Endodermal cell (in vitro differentiated cells): ENCODE measurements around the gene ITIH5. TPM values are rescaled to one million over a fixed set of nuclear protein-coding genes. Genes with fewer than 3 reads are reported as not detected.

Source experiments
- DNase-seq: peaks from one replicate; pipeline ENCODE4 v3.0.0-alpha.2; 2017
- H3K27ac ChIP-seq: 2 replicates; pipeline ENCODE4 v1.5.1; 2013; ENCODE audit warnings: mild to moderate bottlenecking, low read depth, low read length, moderate library complexity
- H3K27me3 ChIP-seq: 2 replicates; pipeline ENCODE4 v1.6.1; 2013; ENCODE audit warnings: mild to moderate bottlenecking, low read length, moderate library complexity; ENCODE audit not compliant: insufficient read depth, control insufficient read depth, poor library complexity, severe bottlenecking
- H3K36me3 ChIP-seq: 2 replicates; pipeline ENCODE4 v1.7.0; 2013; ENCODE audit warnings: mild to moderate bottlenecking, low read length, moderate library complexity; ENCODE audit not compliant: control insufficient read depth, insufficient read depth
- H3K4me1 ChIP-seq: one replicate; pipeline ENCODE4 v1.7.0; 2013; ENCODE audit warnings: low read length; ENCODE audit not compliant: control insufficient read depth, insufficient read depth
- H3K4me3 ChIP-seq: 2 replicates; pipeline ENCODE4 v1.5.1; 2013; ENCODE audit warnings: mild to moderate bottlenecking, low read length, moderate library complexity
- H3K9ac ChIP-seq: 2 replicates; pipeline ENCODE4 v1.6.1; 2013; ENCODE audit warnings: mild to moderate bottlenecking, low read length, moderate library complexity; ENCODE audit not compliant: poor library complexity, severe bottlenecking; ENCODE audit errors: extremely low read depth
- H3K9me3 ChIP-seq: 2 replicates; pipeline ENCODE4 v1.6.1; 2013; ENCODE audit warnings: mild to moderate bottlenecking, low read length, moderate library complexity; ENCODE audit not compliant: control insufficient read depth
- H3K27ac Mint-ChIP-seq: 2 replicates; pipeline ENCODE4 v1.8.0; 2020; ENCODE audit warnings: mixed read lengths
- H3K27me3 Mint-ChIP-seq: 2 replicates; pipeline ENCODE4 v1.8.0; 2021; ENCODE audit warnings: mild to moderate bottlenecking, mixed read lengths; ENCODE audit not compliant: insufficient read depth
- H3K36me3 Mint-ChIP-seq: 2 replicates; pipeline ENCODE4 v1.8.0; 2020; ENCODE audit warnings: low read depth, mixed read lengths
- H3K4me1 Mint-ChIP-seq: 2 replicates; pipeline ENCODE4 v1.8.0; 2020; ENCODE audit warnings: mixed read lengths
- H3K4me3 Mint-ChIP-seq: 2 replicates; pipeline ENCODE4 v1.8.0; 2020; ENCODE audit warnings: mild to moderate bottlenecking, moderate library complexity, mixed read lengths
- H3K9me3 Mint-ChIP-seq: 2 replicates; pipeline ENCODE4 v1.8.0; 2020; ENCODE audit warnings: mild to moderate bottlenecking, mixed read lengths
- CTCF ChIP-seq: fragments of 200-600 bp; sonication (generic); conservative IDR thresholded peaks from 2 replicates; pipeline ENCODE4 v1.5.0; 2021; ENCODE audit warnings: antibody characterized with exemption, mild to moderate bottlenecking
- WGBS, 2 experiments: methylation state at CpG; one replicate each; pipeline versions ENCODE4 v1.1.5 to v1.1.7; 2013; ENCODE audit warnings: missing lambda C conversion rate in 2 of 2, mixed read lengths in 1 of 2; ENCODE audit not compliant: insufficient coverage in 1 of 2, insufficient read length in 1 of 2; 5-methylcytosine and 5-hydroxymethylcytosine counted together
- total RNA-seq, 2 donors: library from RNA; stranded (reverse); fragmentation: NEBNext Ultra II Directional in 1 of 2; extraction: Animal tissue kit (Norgen Biotek cat#: 25700) in 1 of 2; gene quantifications; 2 replicates in 1 of 2; 3 replicates in 1 of 2; pipeline ENCODE4 v1.2.1, GENCODE V29; 2021

The ITIH5 gene
- total RNA-seq, 2 donors from 2014 or later = 2.9 to 5.3 TPM

- Histone ChIP-seq H3K9ac (no peak overlapping the region), H3K9me3 (no peaks in the 10 kb centered on the region), H3K36me3 (no peaks in the 10 kb centered on the region), H3K4me3 (no peak overlapping the region), H3K4me1 (peaks cover 10% of the 10 kb centered on the region), H3K27ac (no peak overlapping the region), H3K27me3 (no peaks in the 10 kb centered on the region)
- Mint-ChIP-seq H3K4me1 (peaks cover 33% of the 10 kb centered on the region), H3K36me3 (no peaks in the 10 kb centered on the region), H3K9me3 (no peaks in the 10 kb centered on the region), H3K4me3 (no peak overlapping the region), H3K27ac (no peak overlapping the region), H3K27me3 (no peaks in the 10 kb centered on the region)
- TF ChIP-seq CTCF = no peak
- no peak for DNase-seq
- 100% methylated on average over 1 to 2 of the region's 3 CpGs for WGBS, 2 experiments
Observed at GRCh38 chr10:7559386-7559785, 107.4 kb downstream of the ITIH5 start.

- peaks cover 5% of the 10 kb centered on the region for H3K4me1 ChIP-seq
- peaks cover 25% of the 10 kb centered on the region for H3K4me1 Mint-ChIP-seq
- H3K27me3 ChIP-seq = no peaks in the 10 kb centered on the region
- H3K36me3 Mint-ChIP-seq = no peaks in the 10 kb centered on the region
- DNase-seq = no peak
- no peak overlapping the region for H3K4me3 Mint-ChIP-seq
- no peaks in the 10 kb centered on the region for H3K36me3 ChIP-seq
- no peaks in the 10 kb centered on the region for H3K9me3 Mint-ChIP-seq
- no peak overlapping the region for H3K9ac ChIP-seq
- TF ChIP-seq CTCF = no peak
- H3K4me3 ChIP-seq = no peak overlapping the region
- H3K27ac Mint-ChIP-seq = no peak overlapping the region
- H3K27ac ChIP-seq = no peak overlapping the region
- H3K27me3 Mint-ChIP-seq = no peaks in the 10 kb centered on the region
- WGBS, 2 experiments = 91 to 97% methylated on average over 3 of the region's 3 CpGs
- H3K9me3 ChIP-seq = no peaks in the 10 kb centered on the region
Observed at GRCh38 chr10:7558036-7558435, 108.7 kb downstream of the ITIH5 start.

- Histone ChIP-seq H3K9me3 (no peaks in the 10 kb centered on the region), H3K36me3 (no peaks in the 10 kb centered on the region), H3K4me1 (peaks cover 6% of the 10 kb centered on the region), H3K9ac (no peak overlapping the region), H3K4me3 (no peak overlapping the region), H3K27ac (no peak overlapping the region), H3K27me3 (no peaks in the 10 kb centered on the region)
- WGBS, 2 experiments = 96 to 100% methylated on average over 6 to 10 of the region's 10 CpGs
- Mint-ChIP-seq H3K27ac (no peak overlapping the region), H3K36me3 (no peaks in the 10 kb centered on the region), H3K9me3 (no peaks in the 10 kb centered on the region), H3K4me1 (peaks cover 19% of the 10 kb centered on the region), H3K27me3 (peaks cover 3% of the 10 kb centered on the region), H3K4me3 (no peak overlapping the region)
- TF ChIP-seq CTCF = no peak
- no peak for DNase-seq
Observed at GRCh38 chr10:7553531-7553930, 113.2 kb downstream of the ITIH5 start.
